Right cardiac atrium (tissue), 5 donors: ENCODE measurements around the gene MYOM1. TPM values are rescaled to one million over a fixed set of nuclear protein-coding genes. Genes with fewer than 3 reads are reported as not detected.

Experiments used
- polyA plus RNA-seq: library from polyadenylated mRNA; stranded (reverse); fragments of 200-250 nt; gene quantifications from one replicate; pipeline ENCODE4 v1.2.3, GENCODE V29; 2013
- total RNA-seq, 4 donors: library from RNA; stranded (reverse); fragmentation: NEBNext Ultra II Directional; extraction: Animal tissue kit (Norgen Biotek cat#: 25700); gene quantifications; one replicate each; pipeline ENCODE4 v1.2.1, GENCODE V29; 2021
- donor health status: healthy with polysubstance abuse.
- donor health status: DM: no; HTN: yes; CAD: no.
- donor health status: DM: no; HTN: no; CAD: no.
- donor health status: DM: no; HTN: yes; CAD: no; lungs with severe emphysema.
- donor health status: DM: yes; HTN: yes; CAD: no.

Gene MYOM1
- total and polyA plus RNA-seq, 5 donors, result 177 to 479 (median 337) TPM

Other genes starting within 250 kb of the MYOM1 start
- 10 to 100 TPM; 12.6 to 18.1 (median 14.2) TPM for gene LPIN2, start 206.8 kb downstream of the MYOM1 start, total RNA-seq
- 5.0 TPM for gene LPIN2, start 206.8 kb downstream of the MYOM1 start, polyA plus RNA-seq
- gene MYL12A, start 27.8 kb upstream of the MYOM1 start, total RNA-seq, result 100 to 1,000 TPM; 493 to 926 (median 671) TPM
- gene MYL12A, start 27.8 kb upstream of the MYOM1 start, polyA plus RNA-seq, result 1,833 TPM
- gene MYL12B, start 42.2 kb upstream of the MYOM1 start, total RNA-seq, result 100 to 1,000 TPM; 171 to 199 (median 174) TPM
- gene MYL12B, start 42.2 kb upstream of the MYOM1 start, polyA plus RNA-seq, result 343 TPM
- 10 to 100 TPM; 11.4 to 19.2 (median 12.8) TPM for gene TGIF1, start 230.2 kb upstream of the MYOM1 start, total RNA-seq
- gene TGIF1, start 230.2 kb upstream of the MYOM1 start, polyA plus RNA-seq, result 12.1 TPM